HG03064 (cell line): ENCODE measurements around the gene FHL2.

Experiments
- ATAC-seq: cut with Tn5 transposase; IDR thresholded peaks from one replicate; pipeline ENCODE4 v1.9.1; 2021; ENCODE audit warnings: low read depth; ENCODE audit not compliant: unreplicated experiment

The FHL2 gene

GRCh38 chr2:105398336-105399206 is at the start of gene FHL2:
FHL2 (minus strand) TSS chr2:105399051; CDS start chr2:105386516, 12,535 bp downstream.
- peak; percentile 99 for ATAC-seq

GRCh38 chr2:105447476-105447875 is 48.6 kb upstream of the FHL2 start:
- ATAC-seq: no peak

DNA sequence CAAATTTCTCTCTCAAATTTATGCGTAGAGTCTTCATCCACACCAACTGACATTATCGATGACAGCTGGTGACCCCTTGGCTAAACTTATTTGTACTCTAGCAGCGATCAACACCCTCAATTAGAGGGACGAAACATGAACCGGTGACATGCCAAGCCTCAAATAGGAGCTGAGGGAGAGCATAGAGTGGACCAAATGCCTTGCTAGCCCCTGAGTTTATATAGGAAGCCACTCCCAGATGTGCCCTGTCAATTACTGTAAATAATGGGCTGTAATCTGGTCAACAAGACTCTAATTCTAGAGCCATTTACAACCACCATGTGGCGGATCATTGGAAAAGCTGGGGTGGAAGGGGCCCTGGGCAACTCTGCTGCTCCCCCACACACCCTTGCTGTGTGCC is 47.6 kb upstream of the FHL2 start:
- ATAC-seq: no peak

DNA sequence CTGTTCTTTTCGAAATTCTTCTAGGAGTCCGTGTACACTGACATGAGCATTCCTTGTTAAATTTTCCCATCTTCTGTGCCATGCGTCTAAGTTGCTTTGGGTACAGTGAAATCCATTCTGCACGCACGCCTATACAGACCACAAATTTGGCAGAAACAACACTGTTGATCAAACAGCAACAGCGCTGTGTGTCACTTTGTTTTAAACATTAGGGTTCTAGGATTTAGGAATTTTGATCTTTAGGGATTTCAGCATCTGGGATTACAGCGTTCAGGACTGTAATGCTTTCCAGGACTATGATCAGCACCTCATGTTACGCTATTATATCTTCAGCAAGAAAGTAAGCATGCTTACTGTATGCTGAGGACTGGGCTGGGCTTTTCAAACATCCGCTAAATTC is 47.1 kb upstream of the FHL2 start:
- no peak for ATAC-seq

- ATAC-seq: no peak
These were observed 46.6 kb upstream of the FHL2 start for GRCh38 chr2:105445498-105445897.

DNA sequence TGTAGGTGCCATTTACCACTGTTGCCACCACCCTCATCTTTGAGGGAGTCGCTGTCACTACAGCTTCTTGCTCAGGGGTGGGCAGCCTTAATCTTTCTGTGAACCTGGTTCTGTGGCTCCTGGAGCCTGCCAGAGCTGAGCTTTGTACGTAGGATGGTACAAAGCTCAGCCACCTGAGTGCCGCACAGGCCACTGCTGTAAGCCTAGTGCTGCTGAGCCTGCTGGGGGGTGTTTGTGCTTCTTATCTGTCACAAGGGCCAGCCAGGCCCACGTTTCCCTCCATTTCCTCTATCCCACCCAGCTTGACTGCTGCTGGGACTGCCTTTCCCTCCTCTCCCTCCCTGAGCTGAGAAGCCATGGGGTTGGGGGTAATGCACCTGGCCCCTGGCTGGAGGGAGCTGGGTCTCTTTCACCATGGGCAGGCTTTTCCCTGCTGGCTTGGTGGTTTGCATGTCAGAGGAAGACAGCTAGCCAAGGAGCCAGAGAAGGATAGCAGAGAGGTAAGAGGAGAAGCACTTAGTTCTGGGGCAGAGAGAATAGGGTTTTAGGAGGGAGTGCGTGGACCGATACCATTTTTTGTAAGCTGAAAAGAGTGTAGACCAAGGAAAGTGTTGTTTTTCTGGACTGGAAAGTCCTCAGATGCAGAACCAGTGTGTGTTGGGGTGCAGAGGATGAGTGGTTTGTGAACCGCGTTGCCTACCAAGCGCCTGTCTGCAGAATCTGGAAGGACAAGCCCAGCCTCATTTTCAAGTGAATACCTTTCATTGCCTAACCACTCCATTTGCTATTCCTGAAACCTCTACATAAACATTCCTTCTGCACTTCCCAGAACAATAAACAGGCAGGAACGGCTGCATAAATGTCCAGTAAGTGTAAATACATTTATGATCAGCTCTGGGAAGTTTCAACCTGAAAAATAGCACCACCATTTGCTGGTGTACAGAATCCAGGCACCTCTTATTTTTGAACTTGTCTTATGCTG is 45.1 kb upstream of the FHL2 start:
- ATAC-seq: no peak

GRCh38 chr2:105442721-105443120 is 43.9 kb upstream of the FHL2 start:
- ATAC-seq: no peak

GRCh38 chr2:105442056-105442455 is 43.2 kb upstream of the FHL2 start:
- no peak for ATAC-seq

DNA sequence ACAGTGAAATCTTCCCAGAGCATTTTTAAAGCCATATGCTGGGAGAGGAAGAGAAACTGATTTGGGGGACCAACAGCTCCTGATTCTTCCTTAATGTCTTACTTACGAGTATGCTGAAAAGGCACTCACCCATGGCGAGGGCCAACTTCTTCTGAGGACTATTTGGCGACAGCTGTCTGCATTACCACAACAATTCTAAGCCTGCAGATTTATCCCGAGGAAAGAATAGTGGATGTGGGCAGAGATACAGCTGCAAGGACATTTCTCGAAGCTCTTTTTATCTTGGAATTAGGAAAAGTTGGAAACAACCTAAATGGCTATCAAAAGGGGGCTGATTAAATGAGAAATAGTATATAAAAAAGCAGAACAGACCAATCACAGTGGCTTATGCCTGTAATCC is 40.3 kb upstream of the FHL2 start:
- no peak for ATAC-seq

DNA sequence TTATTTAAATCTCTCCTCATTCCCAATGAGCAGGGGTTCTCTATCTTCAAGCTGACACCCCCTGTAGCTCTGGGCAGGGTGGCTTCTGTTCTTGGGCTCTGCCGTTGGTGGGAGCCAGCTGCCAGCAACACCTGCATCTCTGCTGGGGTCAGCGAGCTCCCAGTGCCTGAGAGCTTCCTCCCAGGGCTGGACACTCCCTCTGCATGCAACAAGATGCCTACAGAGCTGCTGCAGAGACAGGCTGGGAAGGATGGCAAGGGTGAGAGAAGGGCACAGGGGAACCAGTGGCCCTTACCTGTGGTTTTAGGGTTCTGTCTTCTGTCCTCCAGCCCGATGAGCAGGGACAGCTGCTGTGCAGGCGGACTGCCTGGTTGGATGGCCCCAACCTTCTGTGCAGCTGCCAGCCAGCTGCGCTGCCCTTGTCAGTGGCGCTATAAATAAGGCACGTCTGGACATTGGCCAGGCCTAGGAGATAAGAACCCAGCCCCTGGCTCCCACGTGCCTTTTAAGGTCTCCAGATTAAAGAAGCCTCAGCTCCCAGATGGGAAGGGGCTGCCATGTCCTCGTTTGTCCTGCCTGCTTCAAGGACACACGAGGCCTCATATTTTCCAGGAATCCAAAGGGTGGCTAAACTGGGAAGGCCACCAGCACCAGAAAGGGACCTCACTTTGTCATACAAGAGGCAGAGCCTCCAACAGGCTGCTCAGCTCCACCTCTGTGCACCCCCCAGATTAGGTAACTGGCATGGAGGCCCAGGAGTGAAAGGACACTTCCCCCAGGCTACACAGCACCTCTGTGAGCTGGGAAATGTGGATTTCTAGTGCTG is 39.5 kb upstream of the FHL2 start:
- no peak for ATAC-seq

GRCh38 chr2:105437708-105438103 is 38.9 kb upstream of the FHL2 start:
- no peak for ATAC-seq

GRCh38 chr2:105432749-105433148 is 33.9 kb upstream of the FHL2 start:
- no peak for ATAC-seq

DNA sequence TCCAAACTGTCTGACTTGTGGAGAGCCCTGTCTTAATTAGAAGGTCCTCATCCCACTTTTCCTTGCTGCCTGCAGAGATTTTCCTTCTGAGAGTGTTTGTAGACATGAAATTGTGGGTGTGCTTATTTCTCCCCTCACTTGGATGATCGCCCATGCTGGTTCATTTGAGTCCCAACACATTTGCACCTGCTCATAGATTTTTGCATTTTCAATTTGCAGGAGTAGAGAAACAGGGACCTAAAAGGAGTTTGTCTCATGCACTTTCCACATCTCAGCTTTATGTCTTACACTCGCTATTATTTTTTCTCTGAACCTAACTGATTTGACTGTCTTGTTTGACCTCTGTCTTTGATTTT is 33.2 kb upstream of the FHL2 start:
- ATAC-seq: no peak

GRCh38 chr2:105431367-105432043 is 32.7 kb upstream of the FHL2 start:
- ATAC-seq: no peak

DNA sequence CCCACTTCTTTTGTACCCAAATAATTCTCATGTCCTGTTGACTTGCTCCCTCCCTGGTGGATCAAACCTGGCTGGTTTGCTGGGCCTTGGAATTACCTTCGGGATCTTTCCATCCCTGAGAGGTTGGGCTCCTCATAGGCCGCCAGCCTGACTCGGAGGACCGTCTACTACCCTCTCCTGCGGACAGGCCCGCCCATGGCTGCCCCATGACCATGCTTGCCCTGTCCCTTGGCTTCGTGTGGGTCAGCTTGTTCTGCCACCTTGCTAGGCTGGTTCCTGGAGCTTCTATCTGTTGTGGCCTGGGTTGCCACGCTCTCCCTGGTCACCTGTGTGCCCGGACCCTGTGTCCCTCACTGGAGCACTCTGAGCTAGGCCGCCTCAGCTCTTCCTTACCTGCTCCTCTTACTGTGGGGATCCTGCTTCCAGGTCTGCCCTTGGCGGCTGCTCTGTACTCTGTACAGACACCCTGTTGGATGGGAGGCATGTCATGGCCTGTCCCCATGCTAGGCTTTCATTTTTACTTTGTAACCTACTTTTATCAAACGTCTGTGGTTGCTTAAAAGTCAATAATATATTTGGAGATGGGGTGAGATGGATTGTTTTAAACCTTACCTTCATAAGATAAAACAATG is 29.7 kb upstream of the FHL2 start:
- no peak for ATAC-seq

GRCh38 chr2:105427485-105427884 is 28.6 kb upstream of the FHL2 start:
- no peak for ATAC-seq

DNA sequence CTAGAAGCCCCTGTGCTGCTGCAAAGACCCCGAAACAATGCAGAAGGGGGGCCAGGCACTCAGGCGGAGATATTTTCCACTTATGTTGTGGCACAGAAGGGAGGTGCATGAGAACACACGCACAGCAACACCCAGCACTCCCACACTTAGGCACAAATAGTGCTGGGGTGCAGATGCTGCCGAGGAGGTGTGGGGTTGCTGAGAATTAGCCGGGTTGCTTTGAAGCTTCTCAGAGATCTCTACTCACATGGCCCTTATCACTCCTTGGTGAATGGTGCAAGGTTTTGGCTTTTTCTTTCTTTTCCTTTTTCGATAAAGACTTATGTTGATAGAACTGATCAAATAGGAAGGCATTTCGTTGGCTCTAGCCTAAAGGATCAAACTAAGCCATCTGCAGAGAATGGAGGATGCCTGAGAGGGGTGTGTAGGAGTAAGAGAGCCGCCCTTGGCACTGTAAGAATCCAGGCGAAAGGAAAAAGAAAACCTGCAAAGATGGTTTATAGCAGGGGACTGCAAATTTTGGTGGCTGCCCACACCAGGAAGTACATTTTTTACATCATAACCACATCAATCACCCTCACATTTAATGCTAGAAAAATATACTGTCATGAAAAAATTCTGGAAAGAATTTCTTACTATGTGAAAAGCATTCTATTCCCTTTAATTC is 27.9 kb upstream of the FHL2 start:
- ATAC-seq: no peak

- ATAC-seq: no peak
These were observed 27.2 kb upstream of the FHL2 start for GRCh38 chr2:105425936-105426625.
